Gastrocnemius medialis (tissue), 4 donors: ENCODE measurements around the gene REXO5. TPM values are rescaled to one million over a fixed set of nuclear protein-coding genes. Genes with fewer than 3 reads are reported as not detected.

Experiments used
- ATAC-seq, 2 donors: fragments of 150-250 bp; one replicate each; pipeline ENCODE4 v1.9.1; 2016
- DNase-seq, 2 donors: peaks; one replicate each; pipeline ENCODE4 v3.0.0-alpha.2; 2019
- H3K27ac ChIP-seq, 4 donors: fragments of 200-600 bp; sonication (generic); 1 replicate in 1 of 4; 2 replicates in 3 of 4; pipeline ENCODE4 v1.5.1; 2016 to 2018; ENCODE audit warnings: mild to moderate bottlenecking in 2 of 4, moderate library complexity in 1 of 4
- H3K27me3 ChIP-seq, 3 donors: fragments of 200-600 bp; sonication (generic) in 2 of 3; 1 replicate in 1 of 3; 2 replicates in 2 of 3; pipeline versions ENCODE4 v1.5.1 to v1.6.0; 2016 to 2019; ENCODE audit warnings: mild to moderate bottlenecking in 1 of 3, moderate library complexity in 1 of 3
- H3K36me3 ChIP-seq, 2 donors: fragments of 200-600 bp; sonication (generic) in 1 of 2; one replicate each; pipeline ENCODE4 v1.5.1; 2017 to 2018
- H3K4me1 ChIP-seq, 2 donors: fragments of 200-600 bp; sonication (generic) in 1 of 2; one replicate each; pipeline ENCODE4 v1.5.1; 2016 to 2017; ENCODE audit warnings: mild to moderate bottlenecking in 2 of 2
- H3K4me3 ChIP-seq, 4 donors: fragments of 200-600 bp; sonication (generic) in 3 of 4; 1 replicate in 1 of 4; 2 replicates in 3 of 4; pipeline ENCODE4 v1.5.1; 2016 to 2019; ENCODE audit warnings: mild to moderate bottlenecking in 2 of 4
- H3K9me3 ChIP-seq, 3 donors: fragments of 200-600 bp; sonication (generic) in 2 of 3; 1 replicate in 1 of 3; 2 replicates in 2 of 3; pipeline ENCODE4 v1.5.1; 2016 to 2019
- POLR2A ChIP-seq, 2 donors: fragments of 450-650 bp; IDR thresholded peaks; one replicate each; pipeline ENCODE4 v1.6.1; 2017; ENCODE audit warnings: antibody characterized with exemption in 2 of 2, mild to moderate bottlenecking in 2 of 2, moderate library complexity in 2 of 2
- in situ Hi-C, 4 donors: fragments of 200-750 bp; cut with MboI; loops; one replicate each; pipeline versions ENCODE4 v1.15.0 to v1.8.0; 2017; ENCODE audit warnings: low sequenced_read_pairs in 4 of 4
- intact Hi-C: fragments of 100-400 bp; cut with DNase I; formaldehyde crosslinking; loops from one replicate; pipeline ENCODE4 v1.15.1; 2023; ENCODE audit warnings: low total_unique reads
- total RNA-seq, 4 donors: library from RNA; depleted of rRNA; stranded (reverse); fragments of >200 nt; gene quantifications; one replicate each; pipeline versions ENCODE4 v1.1.0 to v1.2.3, GENCODE V29; 2016
- TF ChIP-seq, protein P1 (sequence below), 5 experiments: fragments of 450-650 bp in 3 of 5; fragments of 200-600 bp in 2 of 5; sonication (generic) in 2 of 5; IDR thresholded peaks in 4 of 5; conservative IDR thresholded peaks in 1 of 5; 1 replicate in 4 of 5; 2 replicates in 1 of 5; pipeline ENCODE4 v1.5.1; 2016 to 2019; ENCODE audit warnings: antibody characterized with exemption in 5 of 5, mild to moderate bottlenecking in 3 of 5, moderate library complexity in 3 of 5

Gene REXO5
- total RNA-seq, 4 donors from 2014 or later: 0.52 to 3.1 (median 1.6) TPM

DNA sequence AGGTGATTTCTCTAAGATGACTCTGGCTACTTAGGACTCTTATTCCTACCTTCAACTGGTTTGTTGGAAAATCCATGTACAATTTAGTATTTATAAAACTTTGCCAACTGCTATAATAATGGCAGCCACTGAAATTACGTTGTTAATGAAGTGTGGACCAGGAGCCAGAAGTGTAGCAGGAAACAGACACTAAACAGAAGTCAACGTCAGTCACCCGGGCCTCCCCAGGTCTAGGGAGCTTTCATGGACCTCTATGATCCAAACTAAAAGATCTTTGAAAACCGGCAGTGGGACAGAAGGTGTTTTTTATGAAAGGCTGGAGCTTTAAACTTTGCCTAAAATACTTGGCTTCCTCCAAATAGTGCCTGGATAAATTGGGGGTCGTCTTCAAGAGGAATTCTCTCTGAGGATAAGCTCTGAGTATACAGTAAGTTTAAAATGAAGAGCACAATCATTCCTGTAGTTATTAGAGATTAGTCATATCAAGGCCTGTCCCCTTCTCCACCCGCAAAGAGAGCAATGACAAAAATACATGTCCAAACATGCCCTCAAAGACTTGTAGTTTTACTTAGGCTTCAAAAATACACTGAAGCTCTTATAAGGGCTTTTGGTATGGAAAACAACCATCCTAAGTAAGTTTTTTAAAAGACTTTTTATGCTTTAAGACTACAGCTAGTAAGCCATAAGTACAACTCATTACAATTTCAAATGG is 59.2 kb downstream of the REXO5 start:
- H3K9me3 ChIP-seq: no peaks in the 10 kb centered on the region
- no peak for TF ChIP-seq POLR2A (IDR thresholded peaks at IDR 0.05)
- TF ChIP-seq, protein P1, sequence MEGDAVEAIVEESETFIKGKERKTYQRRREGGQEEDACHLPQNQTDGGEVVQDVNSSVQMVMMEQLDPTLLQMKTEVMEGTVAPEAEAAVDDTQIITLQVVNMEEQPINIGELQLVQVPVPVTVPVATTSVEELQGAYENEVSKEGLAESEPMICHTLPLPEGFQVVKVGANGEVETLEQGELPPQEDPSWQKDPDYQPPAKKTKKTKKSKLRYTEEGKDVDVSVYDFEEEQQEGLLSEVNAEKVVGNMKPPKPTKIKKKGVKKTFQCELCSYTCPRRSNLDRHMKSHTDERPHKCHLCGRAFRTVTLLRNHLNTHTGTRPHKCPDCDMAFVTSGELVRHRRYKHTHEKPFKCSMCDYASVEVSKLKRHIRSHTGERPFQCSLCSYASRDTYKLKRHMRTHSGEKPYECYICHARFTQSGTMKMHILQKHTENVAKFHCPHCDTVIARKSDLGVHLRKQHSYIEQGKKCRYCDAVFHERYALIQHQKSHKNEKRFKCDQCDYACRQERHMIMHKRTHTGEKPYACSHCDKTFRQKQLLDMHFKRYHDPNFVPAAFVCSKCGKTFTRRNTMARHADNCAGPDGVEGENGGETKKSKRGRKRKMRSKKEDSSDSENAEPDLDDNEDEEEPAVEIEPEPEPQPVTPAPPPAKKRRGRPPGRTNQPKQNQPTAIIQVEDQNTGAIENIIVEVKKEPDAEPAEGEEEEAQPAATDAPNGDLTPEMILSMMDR (IDR thresholded peaks at IDR 0.05 in 4 of 5, conservative IDR thresholded peaks at IDR 0.05 in 1 of 5): no peak
- H3K36me3 ChIP-seq: no peaks in the 10 kb centered on the region
- H3K27me3 ChIP-seq: no peaks in the 10 kb centered on the region
- no peak for ATAC-seq
- peak overlapping the region in 2 of 4 donors; percentile 31 to 40 for H3K27ac ChIP-seq
- in situ Hi-C loops: loop anchor here in 1 of 4 donors (25.0 kb wide), 1 partner anchor 422 kb away; the partner anchor contains the start of gene CRYM
- H3K4me1 ChIP-seq: peaks cover 42 to 54% of the 10 kb centered on the region in 2 donors
- intact Hi-C loops: no loop called here
- H3K4me3 ChIP-seq: no peak overlapping the region
- no peak for DNase-seq

DNA sequence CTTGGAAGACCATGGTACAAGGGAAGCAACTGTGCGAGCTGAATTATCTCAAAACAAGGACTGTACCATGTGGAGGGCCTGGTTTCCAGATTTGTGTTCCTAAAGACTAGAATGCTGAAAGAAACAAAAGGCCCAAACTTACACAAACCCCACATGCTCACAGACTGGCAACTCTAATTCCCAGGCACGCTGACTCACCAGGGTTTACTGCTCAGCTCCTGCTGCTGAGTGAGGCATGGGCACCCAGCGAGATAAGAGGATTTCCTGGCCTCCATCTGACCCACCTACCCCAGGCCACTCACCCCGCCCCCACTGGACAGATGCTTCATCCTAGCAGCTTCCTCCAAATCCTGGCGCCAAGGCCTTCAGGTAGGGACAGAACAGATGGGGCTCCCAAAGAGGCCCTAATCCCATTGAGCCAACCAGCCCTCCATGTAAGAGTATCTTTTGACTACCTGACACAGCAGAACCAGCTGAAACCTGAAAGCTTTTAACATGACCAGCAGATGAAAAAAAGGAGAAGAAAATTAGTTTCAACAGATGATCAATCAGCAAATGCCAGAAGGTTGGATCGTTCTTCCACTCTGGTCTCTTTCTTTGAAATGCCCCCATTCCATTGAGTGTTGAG is 59.9 kb downstream of the REXO5 start:
- intact Hi-C loops (no loop called here), in situ Hi-C loops (loop anchor here in 1 of 4 donors (25.0 kb wide), 1 partner anchor 421 kb away; the partner anchor contains the start of gene CRYM)
- H3K4me3 ChIP-seq: no peak overlapping the region
- TF ChIP-seq POLR2A (IDR thresholded peaks at IDR 0.05): no peak
- TF ChIP-seq, protein P1 (IDR thresholded peaks at IDR 0.05 in 4 of 5, conservative IDR thresholded peaks at IDR 0.05 in 1 of 5): no peak
- no peaks in the 10 kb centered on the region for H3K27me3 ChIP-seq
- no peaks in the 10 kb centered on the region for H3K36me3 ChIP-seq
- ATAC-seq (peak in 1 of 2 donors; percentile 25), DNase-seq (no peak)
- H3K27ac ChIP-seq: peak overlapping the region in 2 of 4 donors; percentile 31 to 40
- peaks cover 45 to 57% of the 10 kb centered on the region in 2 donors for H3K4me1 ChIP-seq
- H3K9me3 ChIP-seq: no peaks in the 10 kb centered on the region

DNA sequence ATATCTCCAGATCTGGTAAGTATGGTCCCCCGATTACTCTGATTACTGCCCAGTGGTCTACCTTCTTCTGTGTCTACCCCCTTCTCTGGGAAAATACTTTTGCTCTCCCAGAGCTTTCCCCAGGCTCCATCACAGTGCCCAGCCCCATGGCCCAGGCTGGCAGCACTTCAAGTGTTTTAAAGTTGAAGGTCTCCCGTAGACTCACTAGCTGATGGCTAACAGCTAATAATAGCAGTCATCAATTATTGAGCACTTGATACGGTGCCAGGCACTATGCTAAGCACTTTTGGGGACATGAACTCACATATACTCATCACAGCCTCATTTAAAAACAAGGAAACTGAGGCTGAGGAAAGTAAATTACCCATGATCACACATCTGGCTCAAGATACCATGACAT is 60.5 kb downstream of the REXO5 start:
- Histone ChIP-seq H3K27me3 (no peaks in the 10 kb centered on the region), H3K4me3 (no peak overlapping the region), H3K27ac (peak overlapping the region in 1 of 4 donors; percentile 40), H3K36me3 (no peaks in the 10 kb centered on the region), H3K4me1 (peaks cover 49 to 62% of the 10 kb centered on the region in 2 donors), H3K9me3 (no peaks in the 10 kb centered on the region)
- no peak for DNase-seq
- in situ Hi-C loops: loop anchor here in 1 of 4 donors (25.0 kb wide), 1 partner anchor 420 kb away; the partner anchor contains the start of gene CRYM
- ATAC-seq: no peak
- TF ChIP-seq POLR2A (IDR thresholded peaks at IDR 0.05): no peak
- TF ChIP-seq, protein P1 (IDR thresholded peaks at IDR 0.05 in 4 of 5, conservative IDR thresholded peaks at IDR 0.05 in 1 of 5): no peak
- intact Hi-C loops: no loop called here

DNA sequence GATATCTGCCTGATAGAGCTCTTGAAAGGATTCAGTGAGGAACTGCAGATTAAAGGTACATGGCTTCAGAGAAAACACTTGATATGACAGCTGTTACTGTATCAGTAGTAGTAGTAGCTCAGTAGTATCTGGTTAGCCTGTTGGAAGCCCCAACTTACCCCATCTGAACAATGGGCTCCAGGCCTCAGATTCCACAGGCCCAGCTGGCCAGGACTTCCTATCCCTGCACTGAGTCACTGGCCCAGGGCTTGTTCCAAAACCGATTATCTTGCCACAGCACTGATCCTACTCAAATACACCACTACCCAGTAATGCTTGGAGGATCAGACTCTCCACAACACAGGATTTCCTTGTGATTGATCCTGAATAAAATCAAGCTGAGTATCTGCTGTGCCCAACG is 61.3 kb downstream of the REXO5 start:
- DNase-seq: no peak
- intact Hi-C loops (no loop called here), in situ Hi-C loops (loop anchor here in 1 of 4 donors (25.0 kb wide), 1 partner anchor 420 kb away; the partner anchor contains the start of gene CRYM)
- Histone ChIP-seq H3K27me3 (no peaks in the 10 kb centered on the region), H3K9me3 (no peaks in the 10 kb centered on the region), H3K36me3 (no peaks in the 10 kb centered on the region), H3K4me1 (peaks cover 53 to 66% of the 10 kb centered on the region in 2 donors), H3K4me3 (no peak overlapping the region), H3K27ac (peak overlapping the region in 1 of 4 donors; percentile 14)
- no peak for ATAC-seq
- TF ChIP-seq, protein P1 (IDR thresholded peaks at IDR 0.05 in 4 of 5, conservative IDR thresholded peaks at IDR 0.05 in 1 of 5): no peak
- TF ChIP-seq POLR2A (IDR thresholded peaks at IDR 0.05): no peak
